Measurements from ENCODE around the gene AGMAT.

AGMAT gene

GRCh38 chr1:15568387-15569073, 16.3 kb downstream of the AGMAT start:
- DNase-seq (ENCODE audit: low read depth in 2 of 3, low spot score in 1 of 3) = no peak

DNA sequence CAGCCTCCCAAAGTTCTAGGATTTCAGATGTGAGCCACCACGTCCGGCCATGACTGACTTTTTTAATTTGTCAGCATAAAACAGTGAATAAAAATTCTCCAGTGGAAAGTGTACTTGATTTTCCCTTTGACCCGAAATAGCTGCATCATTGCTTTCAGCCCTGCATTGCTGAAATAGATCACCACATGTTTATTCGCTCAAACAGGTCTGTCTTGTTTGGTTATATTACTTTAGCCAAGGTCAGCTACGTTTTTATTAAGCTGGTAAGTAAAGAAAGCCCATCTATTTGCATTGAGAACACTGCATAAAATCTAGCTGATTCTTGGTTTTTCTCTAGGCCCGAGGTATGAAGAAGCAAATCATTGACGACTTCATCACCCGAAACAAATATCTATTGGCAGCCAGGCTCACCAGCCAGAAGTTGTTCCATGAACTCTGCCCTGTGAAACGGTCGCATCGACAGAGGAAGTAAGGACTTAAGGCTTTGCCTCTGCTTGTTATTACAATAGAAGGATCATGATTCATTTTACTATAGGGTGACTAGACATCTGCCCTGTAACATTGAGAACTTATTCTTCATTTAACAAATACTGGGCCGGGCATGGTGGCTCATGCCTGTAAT, 25.6 kb downstream of the AGMAT start:
- no peak for DNase-seq (ENCODE audit: low read depth in 2 of 3, low spot score in 1 of 3)

DNA sequence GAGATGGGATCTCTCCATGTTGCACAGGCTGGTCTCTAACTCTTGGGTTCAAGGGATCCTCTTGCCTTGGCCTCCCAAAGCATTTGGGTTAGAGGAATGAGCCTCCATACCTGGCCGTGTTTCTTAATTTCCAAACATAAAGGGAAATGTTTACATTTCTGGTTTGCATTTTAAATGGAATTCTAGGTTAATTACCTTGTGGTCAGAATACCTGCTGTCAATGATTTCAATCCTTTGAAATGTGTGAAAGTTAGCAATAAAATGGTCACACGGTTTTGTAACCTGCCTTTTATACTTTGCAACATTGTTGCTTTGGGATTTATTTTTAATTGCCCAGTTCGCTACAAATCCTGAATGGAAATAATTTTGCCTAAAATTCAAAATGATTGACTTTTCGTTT, 26.3 kb downstream of the AGMAT start:
- no peak for DNase-seq (ENCODE audit: low read depth in 2 of 3, low spot score in 1 of 3)

- DNase-seq (ENCODE audit: low read depth in 2 of 3, low spot score in 1 of 3) = no peak
These were observed 27.3 kb downstream of the AGMAT start for GRCh38 chr1:15557594-15557993.

GRCh38 chr1:15557008-15557407, 27.8 kb downstream of the AGMAT start:
- DNase-seq (ENCODE audit: low read depth in 2 of 3, low spot score in 1 of 3) = no peak

DNA sequence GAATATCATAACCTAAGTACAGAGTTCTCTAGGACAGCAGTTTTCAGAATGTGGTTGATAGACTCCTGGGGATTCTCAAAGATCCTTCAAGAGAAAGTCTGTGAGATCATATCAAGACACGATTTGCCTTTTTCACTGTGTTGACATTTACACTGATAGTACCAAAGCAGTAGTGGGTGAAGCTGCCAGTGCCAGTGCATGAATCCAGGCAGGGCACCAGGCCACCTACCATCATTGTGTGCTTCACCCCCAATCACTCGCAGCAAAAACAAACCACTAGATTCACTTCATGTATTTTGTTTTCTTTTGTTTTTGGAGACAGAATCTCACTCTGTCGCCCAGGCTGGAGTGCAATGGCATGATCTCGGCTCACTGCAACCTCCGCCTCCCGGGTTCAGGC, 34.3 kb downstream of the AGMAT start:
- no peak for DNase-seq (ENCODE audit: low read depth in 2 of 3, low spot score in 1 of 3)

GRCh38 chr1:15546641-15547040, 38.2 kb downstream of the AGMAT start:
- DNase-seq (ENCODE audit: low read depth in 2 of 3, low spot score in 1 of 3) = no peak

DNA sequence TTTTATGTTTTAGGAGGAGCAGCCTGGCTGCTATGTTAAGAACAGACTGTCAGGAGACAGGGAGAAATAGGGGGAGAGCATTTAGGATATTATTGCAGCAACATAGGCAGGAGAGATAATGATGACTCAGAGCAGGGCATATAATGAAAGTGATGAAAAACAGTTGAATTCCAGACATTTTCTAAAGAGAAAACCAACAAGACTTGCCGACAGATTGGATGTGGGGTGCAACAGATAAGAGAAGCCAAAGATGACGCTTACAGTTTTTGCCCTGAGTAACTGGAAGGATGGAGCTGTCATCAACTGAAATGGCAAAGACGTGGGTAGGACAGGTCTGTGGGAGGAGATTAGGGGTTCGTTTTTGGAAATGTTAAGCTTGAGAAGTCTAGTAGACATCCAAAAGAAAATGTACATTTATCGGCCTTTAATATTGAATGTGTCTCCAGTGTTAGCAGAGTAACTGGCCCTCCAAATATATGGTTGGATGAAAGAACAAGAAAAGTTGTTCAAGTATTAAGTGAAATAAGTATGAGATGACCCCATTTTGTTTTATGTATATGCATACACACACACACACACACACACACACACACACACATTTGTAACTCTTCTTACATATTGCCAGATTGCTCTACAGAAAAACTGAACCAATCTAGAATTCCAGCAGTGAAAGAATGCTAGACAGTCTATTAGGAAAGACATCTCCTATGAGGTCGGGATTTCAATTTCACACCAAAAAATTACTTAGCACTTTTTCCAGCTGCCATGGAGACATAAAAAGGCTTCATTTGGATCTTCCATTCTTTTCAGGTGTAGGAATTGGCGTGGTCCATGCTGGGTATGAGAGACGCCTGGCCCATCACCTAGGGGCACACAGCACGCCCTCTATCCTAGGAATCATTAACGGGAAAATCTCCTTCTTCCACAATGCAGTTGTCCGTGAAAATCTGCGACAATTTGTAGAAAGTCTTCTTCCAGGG, 41.0 kb downstream of the AGMAT start:
- no peak for DNase-seq (ENCODE audit: low read depth in 2 of 3, low spot score in 1 of 3)

DNA sequence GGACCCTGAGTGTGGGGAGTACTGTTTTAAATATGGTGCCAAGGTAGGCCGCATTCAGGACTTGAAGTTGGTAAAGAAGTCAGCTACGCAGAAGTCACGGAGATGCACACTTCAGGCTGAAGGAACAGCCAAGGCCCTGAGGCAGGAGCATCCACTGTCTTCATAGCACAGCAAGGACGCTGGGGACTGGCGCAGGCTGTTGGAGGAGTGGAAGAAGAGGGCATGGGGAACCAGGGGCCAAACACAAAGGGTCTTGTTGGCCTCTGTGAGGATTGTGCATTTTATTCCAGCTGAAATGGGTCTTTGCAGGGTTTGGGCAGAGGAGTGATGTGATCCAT, 41.6 kb downstream of the AGMAT start:
- no peak for DNase-seq (ENCODE audit: low read depth in 2 of 3, low spot score in 1 of 3)

DNA sequence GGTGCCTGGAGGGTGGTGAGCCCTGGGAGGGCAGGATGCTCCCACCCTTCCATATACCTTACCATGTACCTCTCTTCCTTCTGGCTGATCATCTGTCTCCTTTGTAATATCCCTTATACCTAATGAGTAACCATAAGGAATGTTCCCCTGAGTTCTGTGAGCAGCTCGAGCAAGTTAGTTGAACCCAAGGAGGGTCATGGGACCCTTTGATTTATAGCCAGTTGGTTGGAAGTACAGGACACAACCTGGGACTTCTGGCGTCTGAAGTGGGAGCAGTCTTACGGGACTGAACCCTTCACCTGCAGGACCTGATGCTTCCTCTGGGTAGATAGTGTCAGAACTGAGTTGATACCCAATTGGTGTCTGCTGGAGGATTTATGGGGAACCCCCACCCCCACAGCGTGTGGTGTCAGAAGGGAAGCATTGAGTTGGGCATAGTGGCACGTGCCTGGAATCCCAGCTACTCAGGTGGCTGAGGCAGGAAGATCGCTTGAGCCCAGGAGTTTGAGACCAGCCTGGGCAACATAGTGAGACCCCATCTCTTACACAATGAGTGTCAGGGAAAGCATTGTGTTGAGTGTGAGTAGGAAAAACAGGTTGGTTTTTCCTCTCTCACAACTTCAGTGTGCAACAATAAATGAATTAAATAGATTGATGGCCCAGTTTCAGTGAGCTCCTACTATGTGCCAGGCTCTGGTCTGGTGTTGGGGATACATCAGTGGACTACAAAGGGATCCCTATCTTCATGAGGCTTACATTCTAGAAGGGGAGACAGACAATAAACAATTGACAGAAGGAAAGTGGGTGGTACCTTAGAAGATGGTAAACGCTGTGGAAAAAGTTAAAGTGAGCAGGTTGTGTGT, 42.2 kb downstream of the AGMAT start:
- DNase-seq (ENCODE audit: low read depth in 2 of 3, low spot score in 1 of 3) = no peak

DNA sequence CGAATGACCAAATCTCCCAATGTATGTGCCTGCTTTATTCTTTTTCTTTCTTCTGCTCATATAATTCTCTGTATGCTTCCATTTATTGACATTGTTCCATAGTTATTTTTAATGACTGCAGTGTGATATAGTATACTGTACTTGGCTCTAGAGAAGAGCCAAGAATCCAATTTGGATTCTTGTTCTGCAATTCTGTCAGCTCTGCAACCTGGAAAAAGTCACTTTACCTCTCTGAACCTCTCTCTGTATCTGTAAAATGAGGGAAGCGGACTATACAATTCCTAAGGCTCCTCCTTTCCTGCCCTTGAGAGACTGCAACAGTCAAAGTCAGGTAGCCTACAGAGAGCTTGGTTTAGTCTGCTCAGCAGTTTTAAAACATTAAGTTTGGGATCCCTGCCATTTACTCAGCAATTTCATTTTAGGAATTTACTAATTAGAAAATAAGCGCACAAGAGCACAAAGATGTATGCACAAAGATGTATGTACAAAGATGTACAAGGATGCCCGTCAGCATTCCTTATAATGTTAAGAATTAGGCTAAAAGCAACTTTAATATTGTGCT, 43.5 kb downstream of the AGMAT start:
- DNase-seq (ENCODE audit: low read depth in 2 of 3, low spot score in 1 of 3) = no peak

DNA sequence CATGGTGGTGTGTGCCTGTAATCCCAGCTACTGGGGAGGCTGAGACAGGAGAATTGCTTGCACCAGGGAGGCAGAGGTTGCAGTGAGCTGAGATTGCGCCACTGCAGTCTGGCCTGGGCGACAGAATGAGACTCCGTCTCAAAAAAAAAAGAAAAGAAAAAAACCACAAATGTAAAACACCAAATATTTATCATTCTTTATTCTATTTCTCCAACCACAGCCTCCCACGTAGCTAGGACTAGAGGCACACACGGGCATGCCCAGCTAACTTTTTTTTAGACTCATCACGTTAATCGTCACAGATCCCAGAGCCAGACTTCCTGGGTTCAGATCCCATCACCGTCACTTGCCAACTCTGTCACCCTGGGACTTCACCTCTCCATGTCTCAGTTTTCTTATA, 44.7 kb downstream of the AGMAT start:
- no peak for DNase-seq (ENCODE audit: low read depth in 2 of 3, low spot score in 1 of 3)

- DNase-seq (ENCODE audit: low read depth in 2 of 3, low spot score in 1 of 3) = no peak
These were observed 46.1 kb downstream of the AGMAT start for GRCh38 chr1:15538771-15539170.

GRCh38 chr1:15531682-15532081, 53.2 kb downstream of the AGMAT start:
- DNase-seq (ENCODE audit: low read depth in 2 of 3, low spot score in 1 of 3) = no peak

DNA sequence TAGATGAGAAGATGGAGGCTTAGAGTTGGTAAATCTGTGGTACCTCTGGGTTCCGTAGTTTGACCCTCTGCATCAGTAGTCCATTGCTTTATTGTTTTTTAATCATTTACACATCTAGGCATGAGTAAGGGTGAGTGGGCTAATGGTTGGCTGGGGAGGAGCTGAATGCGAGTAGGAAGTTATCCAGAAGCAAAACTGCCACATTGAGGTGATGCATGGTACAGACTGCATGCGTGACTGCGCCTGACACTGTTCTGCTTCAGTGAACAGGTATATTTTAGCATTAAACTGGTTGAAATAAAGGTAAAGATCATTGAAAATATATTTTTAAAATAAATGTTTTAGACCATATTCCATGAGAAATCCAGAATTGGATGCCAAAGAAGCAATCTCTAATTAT, 53.8 kb downstream of the AGMAT start:
- no peak for DNase-seq (ENCODE audit: low read depth in 2 of 3, low spot score in 1 of 3)

GRCh38 chr1:15526490-15527339, 58.1 kb downstream of the AGMAT start, which contains the start of gene DNAJC16:
Gene DNAJC16, plus strand, starts transcription at chr1:15526848. Its CDS starts 2,258 bp downstream, at chr1:15529106.
- peak; percentile 96 to 98 (median 97) for DNase-seq (ENCODE audit: low read depth in 2 of 3, low spot score in 1 of 3)

- peak in 1 of 3 donors; percentile 3 for DNase-seq (ENCODE audit: low read depth in 2 of 3, low spot score in 1 of 3)
These were observed 58.8 kb downstream of the AGMAT start for GRCh38 chr1:15526021-15526489.

- DNase-seq (ENCODE audit: low read depth in 2 of 3, low spot score in 1 of 3) = peak in 1 of 3 donors; percentile 3
These were observed 59.5 kb downstream of the AGMAT start for GRCh38 chr1:15525050-15526020.

Measured in stimulated activated CD4-positive, alpha-beta T cell treated with anti-CD3 and anti-CD28 coated beads, Interleukin-12 subunit alpha, Interleukin-12 subunit beta, amount 100 ng/mL, for 48 hours (primary cell).